Tibial artery (tissue), 4 donors: Measurements from ENCODE around the gene LMF1.

Source experiments
- DNase-seq, 2 donors: peaks; one replicate each; pipeline ENCODE4 v3.0.0-alpha.2; 2019
- H3K27ac ChIP-seq, 2 donors: fragments of 200-600 bp; sonication (generic) in 1 of 2; 1 replicate in 1 of 2; 2 replicates in 1 of 2; pipeline ENCODE4 v1.5.1; 2018 to 2019; ENCODE audit warnings: mild to moderate bottlenecking in 1 of 2
- H3K27me3 ChIP-seq, 2 donors: fragments of 200-600 bp; sonication (generic) in 1 of 2; one replicate each; pipeline versions ENCODE4 v1.5.1 to v1.6.0; 2016 to 2019
- H3K36me3 ChIP-seq, 3 donors: fragments of 200-600 bp; sonication (generic) in 2 of 3; one replicate each; pipeline ENCODE4 v1.5.1; 2016 to 2019; ENCODE audit warnings: mild to moderate bottlenecking in 2 of 3
- H3K4me1 ChIP-seq, 4 donors: fragments of 200-600 bp; sonication (generic) in 2 of 4; 1 replicate in 3 of 4; 2 replicates in 1 of 4; pipeline ENCODE4 v1.5.1; 2016 to 2019
- H3K4me3 ChIP-seq, 2 donors: fragments of 200-600 bp; sonication (generic) in 1 of 2; 1 replicate in 1 of 2; 2 replicates in 1 of 2; pipeline ENCODE4 v1.5.1; 2018 to 2019; ENCODE audit warnings: mild to moderate bottlenecking in 2 of 2
- H3K9me3 ChIP-seq, 3 donors: fragments of 200-600 bp; sonication (generic) in 1 of 3; one replicate each; pipeline ENCODE4 v1.5.1; 2016 to 2019
- intact Hi-C: fragments of 100-400 bp; cut with DNase I; formaldehyde crosslinking; loops from one replicate; pipeline ENCODE4 v1.15.0; 2023; ENCODE audit warnings: low total_unique reads
- TF ChIP-seq, protein P1 (sequence below), 2 experiments: fragments of 200-600 bp in 1 of 2; fragments of 450-650 bp in 1 of 2; IDR thresholded peaks; one replicate each; pipeline ENCODE4 v1.5.1; 2017 to 2019; ENCODE audit warnings: antibody characterized with exemption in 2 of 2, mild to moderate bottlenecking in 1 of 2, moderate library complexity in 1 of 2

The LMF1 gene

GRCh38 chr16:832652-833336, 138.0 kb downstream of the LMF1 start:
- Histone ChIP-seq H3K4me1 (no peaks in the 10 kb centered on the region), H3K9me3 (peaks cover 0 to 34% (median 29%) of the 10 kb centered on the region in 3 donors), H3K36me3 (no peaks in the 10 kb centered on the region), H3K27me3 (peaks cover 0 to 37% of the 10 kb centered on the region in 2 donors), H3K4me3 (no peak overlapping the region), H3K27ac (no peak overlapping the region)
- TF ChIP-seq, protein P1, sequence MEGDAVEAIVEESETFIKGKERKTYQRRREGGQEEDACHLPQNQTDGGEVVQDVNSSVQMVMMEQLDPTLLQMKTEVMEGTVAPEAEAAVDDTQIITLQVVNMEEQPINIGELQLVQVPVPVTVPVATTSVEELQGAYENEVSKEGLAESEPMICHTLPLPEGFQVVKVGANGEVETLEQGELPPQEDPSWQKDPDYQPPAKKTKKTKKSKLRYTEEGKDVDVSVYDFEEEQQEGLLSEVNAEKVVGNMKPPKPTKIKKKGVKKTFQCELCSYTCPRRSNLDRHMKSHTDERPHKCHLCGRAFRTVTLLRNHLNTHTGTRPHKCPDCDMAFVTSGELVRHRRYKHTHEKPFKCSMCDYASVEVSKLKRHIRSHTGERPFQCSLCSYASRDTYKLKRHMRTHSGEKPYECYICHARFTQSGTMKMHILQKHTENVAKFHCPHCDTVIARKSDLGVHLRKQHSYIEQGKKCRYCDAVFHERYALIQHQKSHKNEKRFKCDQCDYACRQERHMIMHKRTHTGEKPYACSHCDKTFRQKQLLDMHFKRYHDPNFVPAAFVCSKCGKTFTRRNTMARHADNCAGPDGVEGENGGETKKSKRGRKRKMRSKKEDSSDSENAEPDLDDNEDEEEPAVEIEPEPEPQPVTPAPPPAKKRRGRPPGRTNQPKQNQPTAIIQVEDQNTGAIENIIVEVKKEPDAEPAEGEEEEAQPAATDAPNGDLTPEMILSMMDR (IDR thresholded peaks at IDR 0.05), result no peak
- intact Hi-C loops, result no loop called here
- no peak for DNase-seq

DNA sequence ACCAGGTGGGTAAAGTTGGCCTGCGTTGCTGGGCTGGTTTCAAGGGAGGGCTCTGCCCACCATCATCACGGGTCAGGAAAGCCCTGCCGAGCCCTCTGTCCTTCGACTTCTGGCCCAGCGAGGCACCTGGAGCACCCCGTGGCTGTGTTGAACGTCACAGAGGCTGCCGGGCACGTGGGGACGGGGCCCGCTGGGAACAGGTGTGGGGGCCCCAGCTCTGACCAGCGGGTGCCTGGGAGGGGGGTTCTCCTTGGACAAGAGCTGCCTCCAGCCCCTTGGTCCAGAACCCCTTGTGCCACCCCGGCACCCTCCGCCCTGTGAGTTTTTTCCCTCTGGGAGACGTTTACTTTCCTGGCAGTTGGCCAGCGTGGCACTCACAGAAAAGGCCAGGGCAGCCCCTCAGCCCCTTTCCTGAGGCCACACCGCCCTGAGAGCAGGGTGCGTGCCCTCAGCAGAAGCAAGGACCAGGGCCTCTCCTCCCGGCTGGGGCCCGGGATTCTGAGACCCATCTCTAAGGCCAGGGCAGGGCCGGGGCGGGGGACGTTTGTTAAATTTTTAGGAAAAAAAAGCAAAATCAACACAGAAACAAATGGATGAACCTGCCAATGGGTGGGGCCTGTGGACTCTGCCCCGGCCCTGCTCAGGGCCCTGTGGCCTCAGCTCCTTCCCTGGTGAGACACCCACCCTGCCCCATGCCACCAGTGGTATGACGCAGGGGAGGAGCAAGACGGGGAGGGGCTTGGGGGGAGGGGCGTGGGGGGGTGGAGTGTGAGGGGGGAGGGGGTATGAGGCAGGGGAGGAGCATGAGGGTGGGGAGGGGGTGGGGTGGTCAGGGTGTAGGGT, 139.0 kb downstream of the LMF1 start:
- H3K4me3 ChIP-seq, result no peak overlapping the region
- DNase-seq, result no peak
- H3K36me3 ChIP-seq, result no peaks in the 10 kb centered on the region
- TF ChIP-seq, protein P1 (IDR thresholded peaks at IDR 0.05), result no peak
- intact Hi-C loops, result no loop called here
- no peaks in the 10 kb centered on the region for H3K4me1 ChIP-seq
- peaks cover 0 to 32% (median 25%) of the 10 kb centered on the region in 3 donors for H3K9me3 ChIP-seq
- H3K27me3 ChIP-seq, result peaks cover 0 to 46% of the 10 kb centered on the region in 2 donors
- H3K27ac ChIP-seq, result no peak overlapping the region

- DNase-seq, result no peak
- intact Hi-C loops, result no loop called here
- H3K36me3 ChIP-seq, result no peaks in the 10 kb centered on the region
- H3K27ac ChIP-seq, result no peak overlapping the region
- H3K9me3 ChIP-seq, result peaks cover 0 to 24% (median 20%) of the 10 kb centered on the region in 3 donors
- peaks cover 0 to under 1% (median 0%) of the 10 kb centered on the region in 4 donors for H3K4me1 ChIP-seq
- TF ChIP-seq, protein P1 (IDR thresholded peaks at IDR 0.05), result no peak
- H3K4me3 ChIP-seq, result no peak overlapping the region
- peaks cover 0 to 50% of the 10 kb centered on the region in 2 donors for H3K27me3 ChIP-seq
These were observed 139.8 kb downstream of the LMF1 start for GRCh38 chr16:830871-831570.

GRCh38 chr16:830107-830870, 140.5 kb downstream of the LMF1 start:
- Histone ChIP-seq H3K27me3 (peaks cover 0 to 57% of the 10 kb centered on the region in 2 donors), H3K9me3 (peaks cover 0 to 18% (median 13%) of the 10 kb centered on the region in 3 donors), H3K4me1 (peaks cover 0 to 8% (median 4%) of the 10 kb centered on the region in 4 donors), H3K27ac (no peak overlapping the region), H3K36me3 (no peaks in the 10 kb centered on the region), H3K4me3 (no peak overlapping the region)
- intact Hi-C loops, result no loop called here
- DNase-seq, result no peak
- TF ChIP-seq, protein P1 (IDR thresholded peaks at IDR 0.05), result no peak

DNA sequence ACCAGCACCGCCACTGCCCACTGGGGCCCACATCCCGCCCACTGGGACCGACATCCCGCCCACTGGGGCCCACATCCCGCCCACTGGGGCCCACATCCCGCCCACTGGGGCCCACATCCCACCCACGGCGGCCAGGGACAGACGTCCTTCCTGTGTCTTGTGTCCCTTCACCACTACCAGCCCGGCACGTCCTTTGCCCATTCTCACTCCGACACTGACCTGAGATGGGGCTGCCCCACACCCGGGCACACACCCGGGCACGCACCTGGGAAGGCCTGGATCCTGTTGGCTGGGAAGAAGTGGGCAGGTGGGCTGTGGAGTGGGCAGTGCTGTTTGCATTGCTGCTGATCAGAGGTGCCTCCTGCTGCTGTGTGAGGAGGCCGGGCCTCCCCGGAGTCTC, 141.9 kb downstream of the LMF1 start:
- intact Hi-C loops, result no loop called here
- peaks cover 0 to 7% (median 0%) of the 10 kb centered on the region in 3 donors for H3K9me3 ChIP-seq
- peaks cover 0 to 14% (median 10%) of the 10 kb centered on the region in 4 donors for H3K4me1 ChIP-seq
- TF ChIP-seq, protein P1 (IDR thresholded peaks at IDR 0.05), result no peak
- H3K27me3 ChIP-seq, result peaks cover 0 to 71% of the 10 kb centered on the region in 2 donors
- H3K27ac ChIP-seq, result no peak overlapping the region
- no peaks in the 10 kb centered on the region for H3K36me3 ChIP-seq
- H3K4me3 ChIP-seq, result no peak overlapping the region
- DNase-seq, result no peak
